ENCODE results near the gene SYT7.

- TF ChIP-seq EZH2 (IDR thresholded peaks at IDR 0.05; ENCODE audit: insufficient read depth, poor library complexity, severe bottlenecking) (no peak), EZH2phosphoT487 (IDR thresholded peaks at IDR 0.05; ENCODE audit: insufficient read depth, low read depth) (no peak)
Measured at GRCh38 chr11:61532134-61533038, 48.5 kb downstream of the SYT7 start.
